Ascending aorta (tissue), 2 donors: Measurements from ENCODE around the gene ZNF865. TPM values are rescaled to one million over a fixed set of nuclear protein-coding genes. Genes with fewer than 3 reads are reported as not detected.

Experiments
- DNase-seq, 2 donors: peaks; one replicate each; pipeline ENCODE4 v3.0.0-alpha.2; 2019; ENCODE audit warnings: low spot score in 2 of 2
- H3K27ac ChIP-seq, 2 donors: fragments of 200-600 bp; sonication (generic); one replicate each; pipeline ENCODE4 v1.5.1; 2016 to 2017; ENCODE audit warnings: mild to moderate bottlenecking in 1 of 2
- H3K27me3 ChIP-seq: fragments of 200-600 bp; sonication (generic); one replicate; pipeline ENCODE4 v1.5.1; 2017
- H3K36me3 ChIP-seq, 2 donors: fragments of 200-600 bp; sonication (generic); one replicate each; pipeline ENCODE4 v1.5.1; 2016
- H3K4me1 ChIP-seq, 2 donors: fragments of 200-600 bp; sonication (generic); one replicate each; pipeline ENCODE4 v1.5.1; 2016 to 2017; ENCODE audit warnings: mild to moderate bottlenecking in 1 of 2
- H3K4me3 ChIP-seq, 2 donors: fragments of 200-600 bp; sonication (generic); one replicate each; pipeline ENCODE4 v1.5.1; 2016 to 2017; ENCODE audit warnings: mild to moderate bottlenecking in 1 of 2
- H3K9me3 ChIP-seq, 2 donors: fragments of 200-600 bp; sonication (generic); one replicate each; pipeline ENCODE4 v1.5.1; 2016
- CTCF ChIP-seq, 3 experiments: fragments of 200-600 bp in 2 of 3; fragments of 450-650 bp in 1 of 3; sonication (generic) in 2 of 3; IDR thresholded peaks; one replicate each; pipeline ENCODE4 v1.5.1; 2016 to 2019; ENCODE audit warnings: antibody characterized with exemption in 3 of 3, mild to moderate bottlenecking in 1 of 3, moderate library complexity in 1 of 3
- intact Hi-C: fragments of 100-400 bp; cut with DNase I; formaldehyde crosslinking; loops from one replicate; pipeline ENCODE4 v1.15.1; 2023
- total RNA-seq: library from RNA; depleted of rRNA; stranded (reverse); fragments of >200 nt; gene quantifications from one replicate; pipeline ENCODE4 v1.1.0, GENCODE V29; 2016

ZNF865 gene
- total RNA-seq, 1 donor from 2014 or later = 22.0 TPM

- no peak for TF ChIP-seq CTCF (IDR thresholded peaks at IDR 0.05)
- Histone ChIP-seq H3K27me3 (no peaks in the 10 kb centered on the region), H3K27ac (no peak overlapping the region), H3K4me1 (peaks cover 0 to 5% of the 10 kb centered on the region in 2 donors), H3K36me3 (peaks cover 16 to 31% of the 10 kb centered on the region in 2 donors), H3K9me3 (no peaks in the 10 kb centered on the region), H3K4me3 (no peak overlapping the region)
- intact Hi-C loops = loop anchor here (5.0 kb wide), 1 partner anchor 159 kb away; the partner anchor contains the start of genes C19orf85 and ISOC2
- DNase-seq = no peak
Observed at GRCh38 chr19:55621205-55621672, 15.8 kb downstream of the ZNF865 start.

GRCh38 chr19:55621673-55622231 lies 16.3 kb downstream of the ZNF865 start:
- Histone ChIP-seq H3K4me3 (no peak overlapping the region), H3K4me1 (peaks cover 0 to 5% of the 10 kb centered on the region in 2 donors), H3K27me3 (no peaks in the 10 kb centered on the region), H3K27ac (no peak overlapping the region), H3K36me3 (peaks cover 12 to 26% of the 10 kb centered on the region in 2 donors), H3K9me3 (no peaks in the 10 kb centered on the region)
- intact Hi-C loops = loop anchor here (5.0 kb wide), 1 partner anchor 159 kb away; the partner anchor contains the start of genes C19orf85 and ISOC2
- no peak for TF ChIP-seq CTCF (IDR thresholded peaks at IDR 0.05)
- DNase-seq = no peak

GRCh38 chr19:55622242-55622969 lies 17.0 kb downstream of the ZNF865 start:
- intact Hi-C loops = loop anchor here (5.0 kb wide), 1 partner anchor 160 kb away; the partner anchor contains the start of genes C19orf85 and ISOC2
- no peak for TF ChIP-seq CTCF (IDR thresholded peaks at IDR 0.05)
- peaks cover 6 to 19% of the 10 kb centered on the region in 2 donors for H3K36me3 ChIP-seq
- no peak for DNase-seq
- H3K27me3 ChIP-seq = no peaks in the 10 kb centered on the region
- H3K4me1 ChIP-seq = peaks cover 0 to 5% of the 10 kb centered on the region in 2 donors
- H3K4me3 ChIP-seq = no peak overlapping the region
- H3K27ac ChIP-seq = no peak overlapping the region
- no peaks in the 10 kb centered on the region for H3K9me3 ChIP-seq

- intact Hi-C loops = loop anchor here (5.0 kb wide), 1 partner anchor 161 kb away; the partner anchor contains the start of genes C19orf85 and ISOC2
- no peak for TF ChIP-seq CTCF (IDR thresholded peaks at IDR 0.05)
- peaks cover 3 to 12% of the 10 kb centered on the region in 2 donors for H3K36me3 ChIP-seq
- no peak for DNase-seq
- no peak overlapping the region for H3K4me3 ChIP-seq
- H3K4me1 ChIP-seq = peaks cover 0 to 5% of the 10 kb centered on the region in 2 donors
- peak overlapping the region in 1 of 2 donors; percentile 97 for H3K27ac ChIP-seq
- H3K9me3 ChIP-seq = no peaks in the 10 kb centered on the region
- no peaks in the 10 kb centered on the region for H3K27me3 ChIP-seq
Observed at GRCh38 chr19:55623130-55623529, 17.7 kb downstream of the ZNF865 start.

GRCh38 chr19:55623561-55623960 lies 18.1 kb downstream of the ZNF865 start:
- H3K36me3 ChIP-seq = peaks cover 3 to 12% of the 10 kb centered on the region in 2 donors
- H3K9me3 ChIP-seq = no peaks in the 10 kb centered on the region
- peaks cover 0 to 5% of the 10 kb centered on the region in 2 donors for H3K4me1 ChIP-seq
- no peaks in the 10 kb centered on the region for H3K27me3 ChIP-seq
- peak overlapping the region; percentile 96 to 97 for H3K27ac ChIP-seq
- intact Hi-C loops = loop anchor here (5.0 kb wide), 1 partner anchor 161 kb away; the partner anchor contains the start of genes C19orf85 and ISOC2
- no peak overlapping the region for H3K4me3 ChIP-seq
- no peak for DNase-seq
- no peak for TF ChIP-seq CTCF (IDR thresholded peaks at IDR 0.05)
